ENCODE results near the gene MGAT4C.

DNA sequence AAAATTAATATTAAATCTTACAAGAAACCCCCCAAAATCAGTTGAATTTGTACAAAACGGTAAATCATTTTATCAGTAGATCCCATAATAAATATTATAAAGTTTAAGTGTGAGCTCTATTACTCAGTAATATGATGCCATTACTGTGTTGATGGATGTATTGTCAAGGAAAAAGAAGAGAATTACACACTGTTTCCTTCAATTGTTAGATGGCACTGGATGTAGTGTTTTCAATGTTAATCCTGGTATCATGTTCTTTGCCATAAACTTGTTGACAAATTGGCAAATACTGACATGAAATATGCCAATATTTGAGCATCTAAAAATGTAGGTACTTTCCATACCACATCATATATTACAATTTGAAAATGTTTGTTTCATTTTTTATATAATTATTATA, 280.5 kb downstream of the MGAT4C start:
- TF ChIP-seq CTCF (conservative IDR thresholded peaks at IDR 0.05; ENCODE audit: low read depth, low read length) = no peak
- no peak for TF ChIP-seq EZH2 (IDR thresholded peaks at IDR 0.05; ENCODE audit: borderline replicate concordance, low read depth, low read length, poor library complexity, severe bottlenecking)
